Thoracic aorta (tissue), 2 donors: ENCODE results near the gene KIF18B. TPM values are rescaled to one million over a fixed set of nuclear protein-coding genes. Genes with fewer than 3 reads are reported as not detected.

ENCODE experiments used
- ATAC-seq: fragments of 150-250 bp; one replicate; pipeline ENCODE4 v1.8.0; 2017; ENCODE audit warnings: low read depth; ENCODE audit not compliant: insufficient number of reproducible peaks, low FRiP score
- DNase-seq: peaks from one replicate; pipeline ENCODE4 v3.0.0-alpha.2; 2020; ENCODE audit warnings: low spot score
- H3K27ac ChIP-seq, 2 donors: fragments of 200-600 bp; sonication (generic); 1 replicate in 1 of 2; 2 replicates in 1 of 2; pipeline ENCODE4 v1.5.1; 2016; ENCODE audit warnings: mild to moderate bottlenecking in 2 of 2, moderate library complexity in 2 of 2
- H3K27me3 ChIP-seq: fragments of 200-600 bp; sonication (generic); replicated peaks from 2 replicates; pipeline ENCODE4 v1.6.0; 2016; ENCODE audit warnings: mild to moderate bottlenecking; ENCODE audit not compliant: insufficient read depth
- H3K36me3 ChIP-seq: fragments of 200-600 bp; sonication (generic); one replicate; pipeline ENCODE4 v1.5.1; 2016
- H3K4me1 ChIP-seq, 2 donors: fragments of 200-600 bp; sonication (generic); 1 replicate in 1 of 2; 2 replicates in 1 of 2; pipeline versions ENCODE4 v1.5.1 to v1.6.0; 2016; ENCODE audit warnings: low read depth in 2 of 2, mild to moderate bottlenecking in 1 of 2; ENCODE audit not compliant: control insufficient read depth in 1 of 2
- H3K4me3 ChIP-seq: fragments of 200-600 bp; sonication (generic); 2 replicates; pipeline ENCODE4 v1.5.1; 2016; ENCODE audit warnings: mild to moderate bottlenecking
- H3K9me3 ChIP-seq: fragments of 200-600 bp; sonication (generic); 2 replicates; pipeline ENCODE4 v1.5.1; 2016
- total RNA-seq, 2 donors: library from RNA; depleted of rRNA; stranded (reverse); fragments of >200 nt; gene quantifications; one replicate each; pipeline versions ENCODE4 v1.1.0 to v1.2.3, GENCODE V29; 2016
- TF ChIP-seq, protein P1 (sequence below): fragments of 200-600 bp; sonication (generic); IDR thresholded peaks from one replicate; pipeline ENCODE4 v1.5.1; 2019; ENCODE audit warnings: antibody characterized with exemption

The KIF18B gene
- total RNA-seq, 2 donors from 2014 or later: 2.0 TPM; not detected in 1

DNA sequence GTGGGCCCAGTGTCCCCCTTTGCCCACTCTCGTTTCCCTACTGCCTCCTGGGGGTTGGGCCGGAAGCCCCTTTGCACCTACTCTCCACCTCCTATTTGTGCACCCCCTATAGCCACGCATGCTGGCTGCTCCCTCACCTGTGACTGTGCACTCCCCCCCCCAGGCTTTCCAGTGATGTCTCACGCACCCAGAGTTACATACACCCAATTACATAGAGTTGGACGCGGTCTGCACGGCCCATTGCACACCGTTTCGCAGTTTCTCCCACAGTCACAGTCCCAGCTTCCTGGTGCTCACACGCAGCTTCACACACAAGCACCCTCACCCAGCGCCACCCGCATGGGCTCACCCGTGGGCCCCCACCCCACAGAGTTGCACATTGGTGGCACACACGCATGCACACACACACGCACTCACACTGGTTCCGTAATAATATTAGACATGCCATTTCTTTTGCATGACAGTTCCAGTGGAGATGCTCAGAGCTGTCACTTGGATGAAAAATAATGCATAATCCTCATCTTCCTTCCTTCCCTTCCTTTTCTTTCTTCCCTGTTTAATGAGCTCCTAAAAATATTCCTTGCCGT is 42.1 kb upstream of the KIF18B start:
- H3K4me3 ChIP-seq: no peak overlapping the region
- H3K9me3 ChIP-seq: no peaks in the 10 kb centered on the region
- ATAC-seq (no peak), DNase-seq (no peak)
- peaks cover 0 to 5% of the 10 kb centered on the region in 2 donors for H3K4me1 ChIP-seq
- no peaks in the 10 kb centered on the region for H3K27me3 ChIP-seq
- H3K36me3 ChIP-seq: no peaks in the 10 kb centered on the region
- TF ChIP-seq, protein P1, sequence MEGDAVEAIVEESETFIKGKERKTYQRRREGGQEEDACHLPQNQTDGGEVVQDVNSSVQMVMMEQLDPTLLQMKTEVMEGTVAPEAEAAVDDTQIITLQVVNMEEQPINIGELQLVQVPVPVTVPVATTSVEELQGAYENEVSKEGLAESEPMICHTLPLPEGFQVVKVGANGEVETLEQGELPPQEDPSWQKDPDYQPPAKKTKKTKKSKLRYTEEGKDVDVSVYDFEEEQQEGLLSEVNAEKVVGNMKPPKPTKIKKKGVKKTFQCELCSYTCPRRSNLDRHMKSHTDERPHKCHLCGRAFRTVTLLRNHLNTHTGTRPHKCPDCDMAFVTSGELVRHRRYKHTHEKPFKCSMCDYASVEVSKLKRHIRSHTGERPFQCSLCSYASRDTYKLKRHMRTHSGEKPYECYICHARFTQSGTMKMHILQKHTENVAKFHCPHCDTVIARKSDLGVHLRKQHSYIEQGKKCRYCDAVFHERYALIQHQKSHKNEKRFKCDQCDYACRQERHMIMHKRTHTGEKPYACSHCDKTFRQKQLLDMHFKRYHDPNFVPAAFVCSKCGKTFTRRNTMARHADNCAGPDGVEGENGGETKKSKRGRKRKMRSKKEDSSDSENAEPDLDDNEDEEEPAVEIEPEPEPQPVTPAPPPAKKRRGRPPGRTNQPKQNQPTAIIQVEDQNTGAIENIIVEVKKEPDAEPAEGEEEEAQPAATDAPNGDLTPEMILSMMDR: no peak
- H3K27ac ChIP-seq: no peak overlapping the region

DNA sequence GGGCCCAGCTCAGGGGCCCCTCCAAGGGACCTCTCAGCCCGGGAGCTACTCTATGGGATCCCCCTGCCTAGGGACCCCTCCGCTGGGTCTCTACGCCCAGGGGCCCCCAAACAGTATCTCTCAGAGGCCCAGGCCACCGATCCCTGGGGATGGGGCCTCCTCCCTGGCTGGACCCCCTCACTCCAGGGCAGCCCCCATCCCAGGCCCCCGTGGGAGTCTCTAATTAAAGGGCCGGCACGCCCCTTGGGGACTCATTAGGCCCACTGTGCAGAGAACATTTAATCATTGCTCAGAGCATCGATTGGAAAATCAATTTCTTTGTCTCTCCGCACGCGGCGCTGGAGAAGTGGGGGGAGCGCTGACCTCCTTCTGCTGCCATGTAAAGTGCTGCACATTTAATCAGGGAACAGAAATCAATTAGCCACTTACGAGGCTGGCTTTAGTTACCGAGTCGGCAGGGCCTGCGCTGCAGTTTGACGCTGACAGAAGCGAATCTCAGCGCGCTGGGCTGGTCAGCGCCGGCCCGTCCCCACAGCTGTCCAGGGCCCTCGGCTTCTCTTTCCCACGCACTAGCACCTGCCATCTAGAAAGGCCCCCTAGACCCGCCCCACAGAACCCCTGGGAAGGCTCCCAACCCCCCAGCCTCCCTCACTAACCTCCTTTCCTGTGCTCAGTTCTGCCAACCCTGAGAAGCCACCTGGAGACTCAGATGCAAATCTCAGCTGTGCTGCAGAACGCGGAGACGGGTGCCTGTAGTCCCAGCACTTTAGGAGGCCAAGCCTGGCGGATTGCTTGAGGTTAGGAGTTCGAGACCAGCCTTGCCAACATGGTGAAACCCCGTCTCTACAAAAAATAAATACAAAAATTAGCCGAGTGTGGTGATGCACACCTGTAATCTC is 40.7 kb upstream of the KIF18B start:
- DNase-seq (no peak), ATAC-seq (no peak)
- TF ChIP-seq, protein P1: no peak
- Histone ChIP-seq H3K27me3 (no peaks in the 10 kb centered on the region), H3K9me3 (no peaks in the 10 kb centered on the region), H3K27ac (no peak overlapping the region), H3K4me3 (no peak overlapping the region), H3K36me3 (no peaks in the 10 kb centered on the region), H3K4me1 (peaks cover 0 to 5% of the 10 kb centered on the region in 2 donors)

DNA sequence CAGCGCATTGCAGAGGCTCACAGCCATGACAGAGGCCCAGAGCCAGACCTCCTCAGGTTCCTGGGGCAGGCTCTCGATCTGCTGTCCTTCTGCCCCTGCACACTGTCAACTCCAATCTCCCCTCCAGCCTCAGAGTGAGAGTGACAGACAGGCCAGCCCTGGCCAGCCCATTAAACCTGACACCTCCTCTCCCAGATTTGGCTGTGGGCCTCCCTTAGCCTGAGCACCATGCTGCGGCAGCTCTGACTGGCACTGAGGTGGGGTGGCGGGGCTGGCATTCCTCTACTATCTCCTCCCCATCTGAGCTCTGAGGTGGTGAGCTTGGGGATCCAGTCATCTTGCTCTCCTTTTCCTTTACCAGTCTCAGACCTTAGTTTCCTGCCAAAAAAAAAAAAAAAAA is 36.0 kb upstream of the KIF18B start:
- Histone ChIP-seq H3K4me1 (peaks cover 0 to 5% of the 10 kb centered on the region in 2 donors), H3K27ac (no peak overlapping the region), H3K27me3 (no peaks in the 10 kb centered on the region), H3K4me3 (no peak overlapping the region), H3K9me3 (no peaks in the 10 kb centered on the region), H3K36me3 (no peaks in the 10 kb centered on the region)
- no peak for DNase-seq
- no peak for ATAC-seq
- TF ChIP-seq, protein P1: no peak

DNA sequence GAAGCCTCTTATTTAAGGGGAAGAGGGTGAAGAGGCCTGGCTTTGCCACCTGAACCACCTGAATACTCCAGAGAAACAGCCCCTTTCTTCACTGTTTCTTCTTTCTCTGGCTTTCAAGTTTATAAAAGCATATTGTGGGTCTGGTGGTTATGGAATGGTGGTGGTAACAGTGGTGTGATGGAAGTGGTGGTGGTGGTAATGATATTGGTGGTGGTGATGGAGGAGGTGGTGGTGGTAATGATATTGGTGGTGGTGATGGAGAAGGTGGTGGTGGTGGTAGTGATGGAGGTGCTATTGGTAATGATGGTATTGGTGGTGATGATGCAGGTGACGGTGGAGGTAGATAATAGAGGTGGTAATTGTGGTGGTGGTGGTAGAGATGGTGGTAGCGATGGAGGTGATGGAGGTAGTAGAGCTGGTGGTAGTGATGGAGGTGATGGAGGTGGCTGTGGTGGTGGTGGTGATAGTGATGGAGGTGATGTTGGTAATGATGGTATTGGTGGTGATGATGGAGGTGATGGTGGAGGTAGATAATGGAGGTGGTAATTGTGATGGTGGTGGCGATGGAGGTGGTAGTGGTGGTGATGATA is 34.6 kb upstream of the KIF18B start:
- H3K4me1 ChIP-seq: peaks cover 0 to 8% of the 10 kb centered on the region in 2 donors
- no peak overlapping the region for H3K27ac ChIP-seq
- no peaks in the 10 kb centered on the region for H3K9me3 ChIP-seq
- ATAC-seq (no peak), DNase-seq (no peak)
- TF ChIP-seq, protein P1: no peak
- H3K27me3 ChIP-seq: no peaks in the 10 kb centered on the region
- no peak overlapping the region for H3K4me3 ChIP-seq
- no peaks in the 10 kb centered on the region for H3K36me3 ChIP-seq
